Skeletal muscle tissue (tissue), 4 donors: ENCODE measurements around the gene SLC8A2. TPM values are rescaled to one million over a fixed set of nuclear protein-coding genes. Genes with fewer than 3 reads are reported as not detected.
"Not testable (repeated sequence)": the region's sequence is repeated elsewhere in the genome, so short reads cannot be mapped to it uniquely, and the experiment has no call there.

Experiments used
- H3K27ac ChIP-seq: one replicate; pipeline ENCODE4 v1.7.0; 2013; ENCODE audit warnings: mild to moderate bottlenecking, low read depth, low read length, inconsistent platforms
- H3K27me3 ChIP-seq, 3 donors: one replicate each; pipeline ENCODE4 v1.7.0; 2013; ENCODE audit warnings: low read length in 3 of 3; ENCODE audit not compliant: control insufficient read depth in 3 of 3, insufficient read depth in 3 of 3
- H3K36me3 ChIP-seq, 3 donors: one replicate each; pipeline ENCODE4 v1.7.0; 2013; ENCODE audit warnings: low read length in 3 of 3; ENCODE audit not compliant: control insufficient read depth in 3 of 3, insufficient read depth in 3 of 3
- H3K4me1 ChIP-seq, 3 donors: one replicate each; pipeline ENCODE4 v1.7.0; 2013; ENCODE audit warnings: low read length in 3 of 3, mild to moderate bottlenecking in 3 of 3; ENCODE audit not compliant: control insufficient read depth in 3 of 3, insufficient read depth in 3 of 3
- H3K4me3 ChIP-seq, 3 donors: one replicate each; pipeline ENCODE4 v1.7.0; 2013; ENCODE audit warnings: low read length in 3 of 3
- H3K9ac ChIP-seq, 3 donors: one replicate each; pipeline ENCODE4 v1.7.0; 2013; ENCODE audit warnings: low read length in 3 of 3, mild to moderate bottlenecking in 3 of 3, moderate library complexity in 2 of 3, low read depth in 1 of 3
- H3K9me3 ChIP-seq, 3 donors: one replicate each; pipeline ENCODE4 v1.7.0; 2013; ENCODE audit warnings: low read length in 3 of 3; ENCODE audit not compliant: control insufficient read depth in 3 of 3
- total RNA-seq: library from RNA; depleted of rRNA; stranded (reverse); fragments of >200 nt; gene quantifications from one replicate; pipeline ENCODE4 v1.2.3, GENCODE V29; 2014
- donor health status: Osteomylitis.

The SLC8A2 gene
- total RNA-seq, 1 donor from 2014 or later = under 0.01 TPM

DNA sequence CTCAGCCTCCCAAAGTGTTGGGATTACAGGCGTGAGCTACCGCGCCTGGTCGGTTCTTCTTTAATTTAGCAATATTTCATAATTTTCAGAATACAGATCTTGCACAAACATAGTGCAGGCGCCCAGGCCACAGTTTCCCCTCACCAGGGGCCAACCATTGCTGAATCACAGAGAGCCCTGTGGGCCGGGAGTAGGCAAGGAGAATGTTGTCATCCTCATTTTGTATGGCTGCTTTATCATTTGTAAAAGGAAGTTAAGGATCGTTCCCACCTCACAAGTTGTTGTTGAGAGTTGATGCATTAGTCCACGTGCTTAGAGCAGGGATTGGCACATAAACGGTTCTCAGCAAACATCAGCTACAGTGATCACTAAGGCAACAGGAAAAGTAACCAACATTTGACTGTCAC lies 82.5 kb downstream of the SLC8A2 start:
- Histone ChIP-seq H3K36me3 (no peaks in the 10 kb centered on the region), H3K27me3 (peaks cover 2 to 17% (median 4%) of the 10 kb centered on the region in 3 donors), H3K4me1 (no peaks in the 10 kb centered on the region), H3K27ac (no peak overlapping the region), H3K4me3 (no peak overlapping the region), H3K9me3 (no peaks in the 10 kb centered on the region), H3K9ac (no peak overlapping the region)

- H3K36me3 ChIP-seq, H3K9ac ChIP-seq, H3K4me3 ChIP-seq, H3K27ac ChIP-seq, H3K4me1 ChIP-seq, H3K9me3 ChIP-seq: not testable (repeated sequence)
- peaks cover 2 to 17% (median 4%) of the 10 kb centered on the region in 3 donors for H3K27me3 ChIP-seq
These were observed 83.0 kb downstream of the SLC8A2 start for GRCh38 chr19:47388721-47389120.

GRCh38 chr19:47387623-47388022 lies 84.1 kb downstream of the SLC8A2 start:
- peaks cover 2 to 17% (median 4%) of the 10 kb centered on the region in 3 donors for H3K27me3 ChIP-seq
- not testable (repeated sequence) for H3K27ac ChIP-seq, H3K4me1 ChIP-seq, H3K9me3 ChIP-seq, H3K36me3 ChIP-seq, H3K9ac ChIP-seq, H3K4me3 ChIP-seq

DNA sequence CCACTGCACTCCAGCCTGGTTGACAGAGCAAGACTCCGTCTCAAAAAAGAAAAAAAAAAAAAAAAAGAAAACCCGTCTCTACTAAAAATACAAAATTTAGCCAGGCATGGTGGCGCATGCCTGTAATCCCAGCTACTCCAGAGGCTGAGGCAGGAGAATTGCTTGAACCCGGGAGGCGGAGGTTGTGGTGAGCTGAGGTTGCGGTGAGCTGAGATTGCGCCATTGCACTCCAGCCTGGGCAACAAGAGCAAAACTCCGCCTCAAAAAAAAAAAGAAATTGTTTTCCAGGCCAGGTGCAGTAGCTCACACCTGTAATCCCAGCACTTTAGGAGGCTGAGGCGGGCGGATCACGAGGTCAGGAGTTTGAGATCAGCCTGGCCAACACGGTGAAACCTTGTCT lies 85.1 kb downstream of the SLC8A2 start:
- H3K9ac ChIP-seq, H3K9me3 ChIP-seq, H3K4me1 ChIP-seq, H3K36me3 ChIP-seq, H3K4me3 ChIP-seq, H3K27ac ChIP-seq: not testable (repeated sequence)
- peaks cover 2 to 15% (median 4%) of the 10 kb centered on the region in 3 donors for H3K27me3 ChIP-seq

- H3K4me3 ChIP-seq, H3K27me3 ChIP-seq, H3K27ac ChIP-seq, H3K9ac ChIP-seq, H3K9me3 ChIP-seq, H3K4me1 ChIP-seq: not testable (repeated sequence)
- peaks cover 21 to 26% (median 22%) of the 10 kb centered on the region in 3 donors for H3K36me3 ChIP-seq
These were observed 87.2 kb downstream of the SLC8A2 start for GRCh38 chr19:47384533-47384932.

GRCh38 chr19:47383890-47384289 lies 87.8 kb downstream of the SLC8A2 start:
- not testable (repeated sequence) for H3K27me3 ChIP-seq, H3K4me3 ChIP-seq, H3K9me3 ChIP-seq, H3K9ac ChIP-seq, H3K27ac ChIP-seq
- Histone ChIP-seq H3K36me3 (peaks cover 21 to 27% (median 22%) of the 10 kb centered on the region in 3 donors), H3K4me1 (peaks cover 7 to 14% (median 9%) of the 10 kb centered on the region in 3 donors)

DNA sequence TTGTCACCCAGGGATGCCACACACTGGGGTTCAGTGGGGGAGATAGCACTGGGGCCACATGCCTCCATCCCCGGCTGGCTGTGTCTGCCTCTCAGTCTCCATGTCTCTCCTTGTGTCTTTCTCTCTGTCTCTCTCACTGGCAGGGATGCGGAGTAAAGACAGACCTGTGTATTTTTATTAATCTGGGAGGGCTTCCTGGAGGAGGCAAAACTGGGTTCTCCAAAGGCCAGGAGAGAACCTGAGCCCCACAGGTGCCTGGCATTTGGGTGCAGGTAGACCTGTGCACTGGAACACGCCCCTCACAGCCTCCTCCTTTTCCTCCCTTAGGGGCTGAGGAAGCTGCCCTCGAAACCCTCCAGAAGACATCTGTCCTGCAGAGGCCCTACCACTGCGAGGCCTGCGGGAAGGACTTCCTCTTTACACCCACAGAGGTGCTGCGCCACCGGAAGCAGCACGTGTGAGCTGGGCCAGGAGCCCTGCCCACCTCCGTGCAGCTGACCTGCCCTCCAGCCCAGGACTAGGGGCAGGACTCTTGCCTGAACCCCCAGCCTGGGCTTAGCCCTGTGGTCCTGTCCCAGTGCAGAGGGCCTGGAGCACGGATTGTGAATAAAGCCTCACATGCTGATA lies 89.9 kb downstream of the SLC8A2 start:
- H3K27me3 ChIP-seq = peaks cover 0 to 4% (median 0%) of the 10 kb centered on the region in 3 donors
- H3K27ac ChIP-seq = no peak overlapping the region
- peaks cover 27 to 38% (median 33%) of the 10 kb centered on the region in 3 donors for H3K36me3 ChIP-seq
- no peak overlapping the region for H3K4me3 ChIP-seq
- H3K4me1 ChIP-seq = peaks cover 9 to 24% (median 15%) of the 10 kb centered on the region in 3 donors
- H3K9ac ChIP-seq = no peak overlapping the region
- no peaks in the 10 kb centered on the region for H3K9me3 ChIP-seq

DNA sequence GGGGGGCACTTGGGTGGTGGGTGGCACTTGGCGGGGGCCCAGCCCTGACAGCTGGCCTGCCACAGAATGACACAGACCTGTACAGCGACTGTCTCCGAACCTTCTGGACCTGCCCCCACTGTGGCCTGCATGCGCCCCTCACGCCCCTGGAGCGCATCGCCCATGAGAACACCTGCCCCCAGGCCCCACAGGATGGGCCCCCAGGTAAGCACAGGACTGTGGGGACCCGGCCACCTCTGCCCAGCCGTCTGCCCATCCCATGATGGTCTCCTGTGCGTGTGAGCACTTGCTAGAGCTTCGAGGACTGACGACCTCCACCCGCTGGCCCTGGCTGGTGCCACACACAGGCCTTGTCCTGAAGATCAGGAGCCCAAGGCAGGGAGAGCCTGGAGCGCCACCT lies 90.6 kb downstream of the SLC8A2 start:
- Histone ChIP-seq H3K27me3 (peaks cover 0 to 4% (median 0%) of the 10 kb centered on the region in 3 donors), H3K4me3 (no peak overlapping the region), H3K4me1 (peaks cover 9 to 24% (median 15%) of the 10 kb centered on the region in 3 donors), H3K27ac (no peak overlapping the region), H3K9ac (no peak overlapping the region), H3K9me3 (no peaks in the 10 kb centered on the region), H3K36me3 (peaks cover 32 to 45% (median 39%) of the 10 kb centered on the region in 3 donors)

DNA sequence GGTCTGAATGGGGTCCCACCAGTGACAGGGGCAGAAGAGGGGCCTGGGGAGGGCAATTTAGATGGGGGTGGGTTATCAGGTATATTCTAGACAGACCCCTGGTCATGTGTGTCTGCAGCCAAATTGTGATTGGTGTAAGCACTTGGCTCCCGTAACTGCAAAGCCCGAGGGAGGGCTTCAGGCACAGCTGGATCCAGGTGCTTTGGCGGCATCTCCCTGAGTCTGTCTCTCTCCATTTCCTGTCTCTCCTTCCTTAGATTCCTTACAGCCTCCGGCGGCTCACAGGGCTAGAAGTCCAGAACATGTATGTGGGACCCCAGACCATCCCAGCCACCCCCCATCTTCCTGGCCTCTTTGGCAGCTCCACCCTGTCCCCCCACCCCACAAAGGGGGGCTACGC lies 91.1 kb downstream of the SLC8A2 start:
- H3K36me3 ChIP-seq = peaks cover 37 to 50% (median 45%) of the 10 kb centered on the region in 3 donors
- H3K27me3 ChIP-seq = peaks cover 0 to under 1% (median 0%) of the 10 kb centered on the region in 3 donors
- peaks cover 9 to 24% (median 15%) of the 10 kb centered on the region in 3 donors for H3K4me1 ChIP-seq
- H3K9me3 ChIP-seq = no peaks in the 10 kb centered on the region
- no peak overlapping the region for H3K9ac ChIP-seq
- H3K4me3 ChIP-seq = no peak overlapping the region
- no peak overlapping the region for H3K27ac ChIP-seq

GRCh38 chr19:47379381-47379938 lies 92.2 kb downstream of the SLC8A2 start:
- no peaks in the 10 kb centered on the region for H3K9me3 ChIP-seq
- H3K27me3 ChIP-seq = no peaks in the 10 kb centered on the region
- H3K27ac ChIP-seq = no peak overlapping the region
- H3K4me1 ChIP-seq = peaks cover 9 to 24% (median 15%) of the 10 kb centered on the region in 3 donors
- H3K4me3 ChIP-seq = no peak overlapping the region
- H3K36me3 ChIP-seq = peaks cover 48 to 61% (median 53%) of the 10 kb centered on the region in 3 donors
- H3K9ac ChIP-seq = peak overlapping the region in 1 of 3 donors; percentile 45
